ENCODE measurements around the gene TNFSF8. TPM values are rescaled to one million over a fixed set of nuclear protein-coding genes. Genes with fewer than 3 reads are reported as not detected.

TNFSF8 gene
- total RNA-seq, 1 donor from 2014 or later: 0.63 TPM

- no peak for TF ChIP-seq CTCF (IDR thresholded peaks at IDR 0.05; ENCODE audit: borderline replicate concordance)
- no peak for DNase-seq
- Histone ChIP-seq H3K27ac (replicated peaks) (no peak overlapping the region), H3K9me3 (replicated peaks) (peaks cover 28% of the 10 kb centered on the region), H3K36me3 (no peaks in the 10 kb centered on the region), H3K4me1 (no peaks in the 10 kb centered on the region), H3K4me3 (no peak overlapping the region), H3K27me3 (ENCODE audit: low read depth) (no peaks in the 10 kb centered on the region)
- intact Hi-C loops (cut with micrococcal nuclease): no loop called here
These were observed 41.8 kb downstream of the TNFSF8 start for GRCh38 chr9:114888607-114889006.

- Histone ChIP-seq H3K9me3 (replicated peaks) (peaks cover 30% of the 10 kb centered on the region), H3K27ac (replicated peaks) (no peak overlapping the region), H3K4me1 (no peaks in the 10 kb centered on the region), H3K36me3 (no peaks in the 10 kb centered on the region), H3K4me3 (no peak overlapping the region), H3K27me3 (ENCODE audit: low read depth) (no peaks in the 10 kb centered on the region)
- DNase-seq: no peak
- intact Hi-C loops (cut with micrococcal nuclease): no loop called here
- TF ChIP-seq CTCF (IDR thresholded peaks at IDR 0.05; ENCODE audit: borderline replicate concordance): no peak
These were observed 42.4 kb downstream of the TNFSF8 start for GRCh38 chr9:114887963-114888362.

GRCh38 chr9:114884787-114885452 is 45.5 kb downstream of the TNFSF8 start:
- intact Hi-C loops (cut with micrococcal nuclease): no loop called here
- Histone ChIP-seq H3K27me3 (ENCODE audit: low read depth) (no peaks in the 10 kb centered on the region), H3K9me3 (replicated peaks) (peaks cover 23% of the 10 kb centered on the region), H3K4me3 (no peak overlapping the region), H3K4me1 (no peaks in the 10 kb centered on the region), H3K27ac (replicated peaks) (no peak overlapping the region), H3K36me3 (no peaks in the 10 kb centered on the region)
- DNase-seq: no peak
- no peak for TF ChIP-seq CTCF (IDR thresholded peaks at IDR 0.05; ENCODE audit: borderline replicate concordance)

- intact Hi-C loops (cut with micrococcal nuclease): no loop called here
These were observed 46.7 kb downstream of the TNFSF8 start for GRCh38 chr9:114883709-114884108.

GRCh38 chr9:114880291-114880745 is 50.1 kb downstream of the TNFSF8 start:
- TF ChIP-seq CTCF (IDR thresholded peaks at IDR 0.05; ENCODE audit: borderline replicate concordance): no peak
- no peak for DNase-seq
- no peaks in the 10 kb centered on the region for H3K27me3 ChIP-seq (ENCODE audit: low read depth)
- no peaks in the 10 kb centered on the region for H3K4me1 ChIP-seq
- no peaks in the 10 kb centered on the region for H3K36me3 ChIP-seq
- intact Hi-C loops (cut with micrococcal nuclease): no loop called here
- H3K27ac ChIP-seq (replicated peaks): no peak overlapping the region
- H3K4me3 ChIP-seq: no peak overlapping the region
- peaks cover 19% of the 10 kb centered on the region for H3K9me3 ChIP-seq (replicated peaks)

More at GRCh38 chr9:114883709-114884108, 46.7 kb downstream of the TNFSF8 start:
- no peaks in the 10 kb centered on the region for H3K4me1 ChIP-seq
- no peaks in the 10 kb centered on the region for H3K27me3 ChIP-seq (ENCODE audit: low read depth)
- no peak overlapping the region for H3K27ac ChIP-seq (replicated peaks)
- H3K36me3 ChIP-seq: no peaks in the 10 kb centered on the region
- no peak for DNase-seq
- no peak for TF ChIP-seq CTCF (IDR thresholded peaks at IDR 0.05; ENCODE audit: borderline replicate concordance)
- H3K4me3 ChIP-seq: no peak overlapping the region
- peaks cover 23% of the 10 kb centered on the region for H3K9me3 ChIP-seq (replicated peaks)

Measured in left ventricle myocardium inferior (tissue), 1 donor.